Retinal pigment epithelial cell (primary cell): ENCODE data around the gene CALML5.

Source experiments
- DNase-seq: peaks from one replicate; pipeline ENCODE4 v3.0.0-alpha.2; 2010; ENCODE audit warnings: low read depth
- H3K4me3 ChIP-seq: 2 replicates; pipeline ENCODE4 v1.5.1; 2011; ENCODE audit warnings: mild to moderate bottlenecking, low read length, control low read depth, moderate library complexity
- TF ChIP-seq, protein P1 (sequence below): conservative IDR thresholded peaks from 2 replicates; pipeline ENCODE4 v1.5.1; 2011; ENCODE audit warnings: low read depth, low read length, control low read depth, inconsistent platforms

Gene CALML5

DNA sequence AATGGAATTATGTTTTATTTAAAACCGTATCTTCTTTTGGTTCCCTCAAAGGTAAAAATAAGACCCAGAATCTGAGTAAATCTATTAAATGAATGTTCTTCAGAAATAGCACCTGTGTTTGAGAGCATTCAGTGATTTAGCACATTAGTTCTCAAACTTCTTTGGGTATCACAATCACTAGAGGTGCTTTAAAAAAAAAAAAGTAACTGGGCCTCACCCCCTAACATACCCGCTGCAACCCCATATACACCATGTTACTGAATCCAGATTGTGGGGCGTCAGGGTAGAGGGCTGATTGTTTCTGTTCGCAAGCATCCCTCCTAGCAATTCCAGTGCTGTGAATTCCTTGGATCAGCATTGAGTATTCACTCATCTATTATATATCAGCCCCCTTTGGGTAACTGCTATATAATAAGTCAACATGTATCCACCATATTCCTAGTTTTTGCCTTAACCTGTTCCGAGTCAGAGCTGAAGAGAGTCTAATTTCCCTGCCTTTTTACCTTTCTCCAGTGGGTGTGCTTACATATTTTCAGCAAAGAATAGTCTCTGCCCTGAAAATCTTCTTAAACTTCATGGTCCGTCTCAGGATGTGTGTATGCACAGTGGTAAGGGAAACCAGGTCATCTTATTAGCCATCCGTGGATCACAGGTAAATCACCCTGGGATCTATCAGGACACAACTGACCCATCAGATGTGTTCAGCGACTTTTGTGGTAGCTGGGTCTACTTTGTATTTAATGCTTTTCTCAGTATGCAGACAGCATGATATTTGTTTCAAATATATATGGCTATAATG is 40.2 kb downstream of the CALML5 start:
- no peak overlapping the region for H3K4me3 ChIP-seq
- no peak for DNase-seq
- TF ChIP-seq, protein P1, sequence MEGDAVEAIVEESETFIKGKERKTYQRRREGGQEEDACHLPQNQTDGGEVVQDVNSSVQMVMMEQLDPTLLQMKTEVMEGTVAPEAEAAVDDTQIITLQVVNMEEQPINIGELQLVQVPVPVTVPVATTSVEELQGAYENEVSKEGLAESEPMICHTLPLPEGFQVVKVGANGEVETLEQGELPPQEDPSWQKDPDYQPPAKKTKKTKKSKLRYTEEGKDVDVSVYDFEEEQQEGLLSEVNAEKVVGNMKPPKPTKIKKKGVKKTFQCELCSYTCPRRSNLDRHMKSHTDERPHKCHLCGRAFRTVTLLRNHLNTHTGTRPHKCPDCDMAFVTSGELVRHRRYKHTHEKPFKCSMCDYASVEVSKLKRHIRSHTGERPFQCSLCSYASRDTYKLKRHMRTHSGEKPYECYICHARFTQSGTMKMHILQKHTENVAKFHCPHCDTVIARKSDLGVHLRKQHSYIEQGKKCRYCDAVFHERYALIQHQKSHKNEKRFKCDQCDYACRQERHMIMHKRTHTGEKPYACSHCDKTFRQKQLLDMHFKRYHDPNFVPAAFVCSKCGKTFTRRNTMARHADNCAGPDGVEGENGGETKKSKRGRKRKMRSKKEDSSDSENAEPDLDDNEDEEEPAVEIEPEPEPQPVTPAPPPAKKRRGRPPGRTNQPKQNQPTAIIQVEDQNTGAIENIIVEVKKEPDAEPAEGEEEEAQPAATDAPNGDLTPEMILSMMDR, result no peak

DNA sequence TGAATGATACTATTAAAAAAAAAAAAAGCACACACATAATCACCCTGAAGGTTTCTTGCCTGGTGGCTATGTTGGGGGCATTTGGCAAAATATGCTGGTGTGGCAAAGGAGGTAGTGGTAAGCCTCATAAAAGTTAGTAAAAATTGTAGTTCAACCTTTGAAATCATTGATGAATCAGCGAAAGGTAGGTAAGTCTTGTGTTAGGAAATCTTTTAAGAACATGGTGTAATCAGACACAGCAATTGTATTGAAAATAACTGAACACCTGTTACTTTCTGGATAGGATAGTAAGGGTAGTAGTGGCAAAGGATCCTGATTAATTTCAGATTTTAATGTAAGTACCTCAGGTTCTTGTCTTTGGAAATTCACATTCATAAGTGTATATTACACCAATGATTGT is 40.9 kb downstream of the CALML5 start:
- TF ChIP-seq, protein P1, result no peak
- no peak overlapping the region for H3K4me3 ChIP-seq
- no peak for DNase-seq

DNA sequence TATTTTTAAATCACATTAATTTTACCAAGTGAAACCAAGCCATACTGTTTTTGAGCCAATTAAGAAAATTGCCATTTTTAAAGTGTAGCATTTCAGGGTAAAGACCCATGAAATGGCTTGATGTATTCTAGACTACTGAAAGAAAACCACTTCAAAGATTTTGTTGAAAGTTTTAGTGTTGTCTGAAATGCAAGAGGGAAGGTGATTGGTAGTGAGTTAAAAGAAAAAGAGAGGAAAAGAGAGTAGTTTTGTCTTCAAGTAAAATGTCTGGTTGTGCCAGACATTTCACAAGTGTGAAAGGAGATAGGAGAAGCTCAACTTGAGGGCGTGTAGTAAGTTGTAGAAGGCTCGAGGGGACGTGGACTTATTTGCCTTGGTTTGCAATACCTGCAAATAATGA is 41.6 kb downstream of the CALML5 start:
- TF ChIP-seq, protein P1, result no peak
- no peak for DNase-seq

DNA sequence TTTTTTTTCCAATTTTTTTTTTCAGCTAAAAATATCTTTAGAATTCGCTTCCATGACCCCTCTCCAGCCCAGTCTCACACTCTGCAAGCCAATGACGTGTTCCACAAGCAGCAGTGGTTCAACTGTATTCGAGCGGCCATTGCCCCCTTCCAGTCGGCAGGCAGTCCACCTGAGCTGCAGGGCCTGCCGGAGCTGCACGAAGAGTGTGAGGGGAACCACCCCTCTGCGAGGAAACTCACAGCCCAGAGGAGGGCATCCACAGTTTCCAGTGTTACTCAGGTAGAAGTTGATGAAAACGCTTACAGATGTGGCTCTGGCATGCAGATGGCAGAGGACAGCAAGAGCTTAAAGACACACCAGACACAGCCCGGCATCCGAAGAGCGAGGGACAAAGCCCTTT is 42.8 kb downstream of the CALML5 start:
- DNase-seq, result no peak
- H3K4me3 ChIP-seq, result no peak overlapping the region
- TF ChIP-seq, protein P1, result no peak

More for the DNA sequence above, 41.6 kb downstream of the CALML5 start:
- H3K4me3 ChIP-seq, result no peak overlapping the region

DNA sequence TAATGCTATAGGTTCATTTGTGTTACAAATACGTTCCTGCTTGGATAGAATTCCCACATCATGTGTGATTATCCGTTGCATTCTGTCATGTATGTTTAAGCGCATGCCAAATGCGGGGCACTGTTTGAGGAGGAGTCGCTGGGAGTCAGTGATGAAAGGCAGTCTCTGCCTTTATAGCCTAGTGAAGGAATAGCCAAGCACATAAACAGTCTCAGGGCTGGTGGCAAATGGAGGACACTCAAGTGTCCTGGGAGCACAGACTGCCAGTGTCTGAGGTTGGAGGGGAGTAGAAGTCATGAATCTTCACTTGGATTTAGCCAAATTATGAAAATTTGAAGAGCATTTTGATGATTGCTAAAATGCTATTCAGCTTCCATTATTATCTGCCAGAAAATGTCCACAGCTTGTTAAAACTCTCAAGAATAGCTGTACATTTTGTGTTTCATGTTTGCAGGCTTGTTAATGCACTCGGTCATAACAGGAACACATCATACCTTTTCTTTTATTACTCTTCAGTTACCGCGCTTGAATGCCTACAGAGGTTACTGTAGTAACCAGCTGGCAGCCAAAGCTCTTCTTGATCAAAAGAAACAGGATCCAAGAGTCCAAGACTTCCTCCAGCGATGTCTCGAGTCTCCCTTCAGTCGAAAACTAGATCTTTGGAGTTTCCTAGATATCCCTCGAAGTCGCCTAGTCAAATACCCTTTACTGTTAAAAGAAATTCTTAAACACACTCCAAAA is 45.5 kb downstream of the CALML5 start:
- DNase-seq, result no peak
- TF ChIP-seq, protein P1, result no peak
- no peak overlapping the region for H3K4me3 ChIP-seq

DNA sequence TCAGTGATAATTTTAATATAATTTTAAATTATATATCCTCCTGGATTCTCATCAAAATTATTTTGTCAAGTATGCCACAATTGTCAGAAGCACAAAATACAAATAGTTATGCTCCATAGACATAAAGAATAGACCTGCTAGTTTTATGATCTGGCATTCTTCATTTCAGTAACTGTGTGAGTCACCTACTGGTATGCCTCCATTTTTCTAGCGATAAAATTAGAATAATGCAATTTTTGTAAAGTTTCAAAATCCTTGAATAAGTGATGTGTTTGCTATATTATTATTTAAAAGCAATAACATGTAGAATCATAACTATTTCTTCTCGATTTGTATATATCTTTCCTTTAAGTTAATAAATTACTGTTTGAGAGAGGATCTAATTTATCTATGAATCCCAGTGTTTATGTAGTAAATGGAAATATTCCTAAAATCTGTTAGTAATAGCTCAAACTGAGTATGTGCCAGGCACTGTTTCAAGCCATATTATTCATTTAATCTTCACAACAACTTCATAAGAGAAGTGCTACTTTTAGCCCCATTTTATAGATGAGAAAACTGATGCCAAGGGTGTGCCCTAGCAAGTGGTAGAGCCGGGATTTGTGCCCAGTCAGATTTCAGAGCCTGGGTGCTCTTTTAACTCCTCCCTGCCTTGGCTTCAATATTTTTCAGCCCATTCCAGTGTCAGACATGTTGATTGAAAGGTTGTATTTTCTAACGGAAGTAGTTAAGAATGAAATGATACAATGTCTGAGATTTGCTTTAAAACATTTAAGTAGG is 48.6 kb downstream of the CALML5 start:
- TF ChIP-seq, protein P1, result no peak
- DNase-seq, result no peak
- H3K4me3 ChIP-seq, result no peak overlapping the region
